IMR-90 (cell line): ENCODE measurements around the gene SLC4A1AP. TPM values are rescaled to one million over a fixed set of nuclear protein-coding genes. Genes with fewer than 3 reads are reported as not detected.

Source experiments
- ATAC-seq: fragments of 200-7000 bp; cut with Tn5 transposase; 2 replicates; pipeline ENCODE4 v1.9.1; 2020; ENCODE audit warnings: low read depth, mild to moderate bottlenecking, moderate library complexity
- BruUV-seq: library from RNA; stranded (reverse); fragments of 400-500 nt; replicated peaks from 2 replicates; lab custom pipeline; 2021; lab: Mats Ljungman, UMichigan
- CTCF ChIA-PET: fragments of 300-600 bp; formaldehyde crosslinking; extraction: SDS; loops from one replicate; lab custom pipeline; 2021; ENCODE audit warnings: antibody characterized with exemption; lab: Yijun Ruan, JAX
- POLR2A ChIA-PET: fragments of 300-600 bp; sonication (Branson Sonifier 250); formaldehyde crosslinking; loops from one replicate; lab custom pipeline; 2022; ENCODE audit warnings: antibody characterized with exemption; ENCODE audit not compliant: unreplicated experiment; lab: Charles Lee
- DNase-seq: peaks from one replicate; pipeline ENCODE4 v3.0.0; 2013
- H2AFZ ChIP-seq: replicated peaks from 2 replicates; pipeline ENCODE3; 2013; ENCODE audit warnings: low read length, mild to moderate bottlenecking; ENCODE audit not compliant: poor library complexity
- H2AK5ac ChIP-seq: 2 replicates; pipeline ENCODE4 v1.6.1; 2013; ENCODE audit warnings: low read depth, low read length, inconsistent platforms
- H2AK9ac ChIP-seq: replicated peaks from 2 replicates; pipeline ENCODE3; 2013; ENCODE audit warnings: mild to moderate bottlenecking, low read depth, low read length, moderate library complexity; ENCODE audit not compliant: poor library complexity
- H2BK120ac ChIP-seq: 2 replicates; pipeline ENCODE4 v1.6.1; 2013; ENCODE audit warnings: low read depth, low read length, inconsistent platforms
- H2BK15ac ChIP-seq: 3 replicates; pipeline ENCODE4 v1.6.1; 2013; ENCODE audit warnings: low read depth, low read length, inconsistent platforms
- H2BK20ac ChIP-seq: 2 replicates; pipeline ENCODE4 v1.6.1; 2013; ENCODE audit warnings: low read depth, mild to moderate bottlenecking, inconsistent platforms, low read length, moderate library complexity
- H2BK5ac ChIP-seq: 2 replicates; pipeline ENCODE4 v1.6.1; 2013; ENCODE audit warnings: mild to moderate bottlenecking, low read depth, low read length, inconsistent platforms; ENCODE audit not compliant: poor library complexity, severe bottlenecking
- H3K14ac ChIP-seq: replicated peaks from 2 replicates; pipeline ENCODE4 v1.6.1; 2013; ENCODE audit warnings: low read depth, low read length, inconsistent platforms
- H3K18ac ChIP-seq: 2 replicates; pipeline ENCODE4 v1.6.1; 2013; ENCODE audit warnings: low read depth, low read length, control low read depth
- H3K23ac ChIP-seq: 2 replicates; pipeline ENCODE4 v1.6.1; 2013; ENCODE audit warnings: low read depth, low read length, inconsistent platforms
- H3K27ac ChIP-seq: 2 replicates; pipeline ENCODE4 v1.5.1; 2013; ENCODE audit warnings: mild to moderate bottlenecking, control low read depth, low read length; ENCODE audit not compliant: insufficient read depth
- H3K27me3 ChIP-seq: 2 replicates; pipeline ENCODE4 v1.6.1; 2013; ENCODE audit warnings: low read length; ENCODE audit not compliant: control insufficient read depth, insufficient read depth
- H3K36me3 ChIP-seq: 2 replicates; pipeline ENCODE4 v1.6.1; 2013; ENCODE audit warnings: low read length, mixed read lengths; ENCODE audit not compliant: control insufficient read depth, insufficient read depth
- H3K4ac ChIP-seq: 2 replicates; pipeline ENCODE4 v1.6.1; 2013; ENCODE audit warnings: low read depth, low read length, inconsistent platforms
- H3K4me1 ChIP-seq: 2 replicates; pipeline ENCODE4 v1.6.1; 2013; ENCODE audit warnings: low read length, mixed read lengths; ENCODE audit not compliant: control insufficient read depth, insufficient read depth
- H3K4me2 ChIP-seq: 2 replicates; pipeline ENCODE4 v1.6.1; 2013; ENCODE audit warnings: low read depth, mild to moderate bottlenecking, control low read depth, low read length, moderate library complexity
- H3K4me3 ChIP-seq: 2 replicates; pipeline ENCODE4 v1.5.1; 2013; ENCODE audit warnings: low read depth, mild to moderate bottlenecking, control low read depth, low read length, moderate library complexity; ENCODE audit not compliant: insufficient read depth
- H3K56ac ChIP-seq: 2 replicates; pipeline ENCODE4 v1.6.1; 2013; ENCODE audit warnings: low read length, inconsistent platforms; ENCODE audit not compliant: insufficient read depth; ENCODE audit errors: extremely low read depth
- H3K79me1 ChIP-seq, 2 experiments: 2 replicates each; pipeline ENCODE4 v1.6.1; 2013; ENCODE audit warnings: low read length in 2 of 2, inconsistent platforms in 1 of 2, low read depth in 1 of 2
- H3K9ac ChIP-seq: 2 replicates; pipeline ENCODE4 v1.6.1; 2013; ENCODE audit warnings: low read depth, low read length, control low read depth
- H3K9me1 ChIP-seq: 2 replicates; pipeline ENCODE4 v1.6.1; 2013; ENCODE audit warnings: low read length, inconsistent platforms; ENCODE audit not compliant: insufficient read depth
- H3K9me3 ChIP-seq: 2 replicates; pipeline ENCODE4 v1.6.1; 2013; ENCODE audit warnings: low read length; ENCODE audit not compliant: control insufficient read depth, insufficient read depth
- H4K20me1 ChIP-seq: 2 replicates; pipeline ENCODE4 v1.6.1; 2013; ENCODE audit warnings: low read length, inconsistent platforms; ENCODE audit not compliant: insufficient read depth
- H4K5ac ChIP-seq: 2 replicates; pipeline ENCODE4 v1.6.1; 2013; ENCODE audit warnings: mild to moderate bottlenecking, low read depth, low read length, control low read depth
- H4K8ac ChIP-seq, 2 experiments: 2 replicates each; pipeline ENCODE4 v1.6.1; 2013; ENCODE audit warnings: low read depth in 2 of 2, low read length in 2 of 2, control low read depth in 1 of 2, inconsistent platforms in 1 of 2
- H4K91ac ChIP-seq: 2 replicates; pipeline ENCODE4 v1.6.1; 2013; ENCODE audit warnings: low read depth, low read length, inconsistent platforms; ENCODE audit not compliant: insufficient read depth
- FOS ChIP-seq: fragments of 150-350 bp; IDR thresholded peaks from 2 replicates; pipeline ENCODE4 v1.6.1; 2016; ENCODE audit warnings: low read depth, low read length
- WGBS, 2 experiments: methylation state at CpG; one replicate each; pipeline versions ENCODE4 v1.1.5 to v1.1.7; 2013; ENCODE audit warnings: missing lambda C conversion rate in 2 of 2; ENCODE audit not compliant: insufficient read length in 1 of 2; ENCODE audit errors: extremely low coverage in 2 of 2; 5-methylcytosine and 5-hydroxymethylcytosine counted together
- dilution Hi-C: fragments of 300-500 bp; cut with HindIII; formaldehyde crosslinking; loops from one replicate; pipeline ENCODE4 v1.14.3; 2018; ENCODE audit warnings: low sequenced_read_pairs; ENCODE audit not compliant: unreplicated experiment
- in situ Hi-C: fragments of 300-500 bp; cut with MboI; formaldehyde crosslinking; loops from 3 replicates; pipeline ENCODE4 v1.14.3; 2019; ENCODE audit warnings: low sequenced_read_pairs, inconsistent platforms, mixed read lengths
- intact Hi-C: fragments of 100-400 bp; cut with micrococcal nuclease; formaldehyde crosslinking; loops from 2 replicates; pipeline ENCODE4 v1.10.0; 2022
- polyA plus RNA-seq, 3 experiments: library from polyadenylated mRNA; depleted of rRNA; stranded (reverse); fragments of >200 nt; gene quantifications; 2 replicates each; pipeline ENCODE4 v1.2.3, GENCODE V29; 2012; ENCODE audit warnings: low replicate concordance in 1 of 3
- total RNA-seq: library from RNA; depleted of rRNA; stranded (reverse); fragments of >200 nt; gene quantifications from 2 replicates; pipeline ENCODE4 v1.2.3, GENCODE V29; 2012
- TF ChIP-seq, protein P1 (sequence below): fragments of 150-350 bp; IDR thresholded peaks from 2 replicates; pipeline ENCODE4 v1.6.1; 2017; ENCODE audit warnings: mild to moderate bottlenecking, antibody characterized with exemption, low read length, low read depth

The SLC4A1AP gene
- total and polyA plus RNA-seq, 2 of the 4 experiments (the other 2 are of a cell fraction): 11.7 to 13.6 TPM

DNA sequence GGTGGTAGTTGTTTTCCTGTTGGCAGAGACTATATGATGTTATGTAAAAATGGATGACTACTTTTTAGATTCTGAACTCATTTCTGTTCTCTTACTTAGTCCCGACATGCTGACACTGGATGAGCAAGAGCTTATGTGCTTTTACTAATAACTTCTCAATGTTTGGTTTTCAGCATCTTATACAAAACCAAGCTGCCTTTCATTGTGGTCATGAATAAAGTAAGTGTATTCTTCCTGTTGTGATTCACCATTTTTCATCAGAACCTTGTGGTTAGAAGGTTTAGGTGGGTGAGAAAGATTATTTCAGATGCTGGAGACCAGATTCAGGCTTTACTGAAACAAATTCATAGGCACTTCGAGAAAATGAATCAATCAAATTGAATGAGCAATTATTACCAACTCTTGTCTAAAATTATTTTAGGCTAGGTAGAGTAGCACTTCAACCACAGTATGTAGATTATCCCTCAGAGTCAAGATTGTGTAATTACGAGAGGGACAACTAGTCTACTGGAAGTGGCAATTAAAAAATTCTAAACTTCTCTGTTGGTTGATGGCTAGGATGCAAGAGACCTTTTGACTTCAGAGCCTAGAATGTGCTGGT lies 25.6 kb upstream of the SLC4A1AP start:
- H4K91ac ChIP-seq: no peak overlapping the region
- no peaks in the 10 kb centered on the region for H3K27me3 ChIP-seq
- no peak overlapping the region for H3K4me2 ChIP-seq
- H3K4ac ChIP-seq: no peak overlapping the region
- in situ Hi-C loops: no loop called here
- DNase-seq (peak; percentile 94), ATAC-seq (peak; percentile 73)
- no TSS peak for BruUV-seq
- no peak overlapping the region for H3K18ac ChIP-seq
- peaks cover 9 to 19% of the 10 kb centered on the region in 2 experiments; a peak in 3 of 4 replicates for H3K79me1 ChIP-seq
- CTCF ChIA-PET: interaction anchor here (0.5 kb wide), 1 partner anchor 230 kb away, joined by 5 read pairs; no protein-coding TSS in a partner anchor
- H4K5ac ChIP-seq: no peak overlapping the region
- no peak overlapping the region for H2BK20ac ChIP-seq
- no peaks in the 10 kb centered on the region for H3K9me1 ChIP-seq
- H3K36me3 ChIP-seq: peaks cover 37% of the 10 kb centered on the region
- peaks cover 4% of the 10 kb centered on the region; the same call in 1 of the 2 replicates for H4K20me1 ChIP-seq
- no peak overlapping the region for H4K8ac ChIP-seq
- intact Hi-C loops: no loop called here
- H3K27ac ChIP-seq: no peak overlapping the region
- dilution Hi-C loops: no loop called here
- no peak overlapping the region for H3K9ac ChIP-seq
- H3K56ac ChIP-seq: no peak overlapping the region
- H2AFZ ChIP-seq: no peak overlapping the region
- H3K4me3 ChIP-seq: no peak overlapping the region
- 0 out of 2 replicates have a peak, but pooled peaks have one; percentile 7 for TF ChIP-seq FOS
- TF ChIP-seq, protein P1, sequence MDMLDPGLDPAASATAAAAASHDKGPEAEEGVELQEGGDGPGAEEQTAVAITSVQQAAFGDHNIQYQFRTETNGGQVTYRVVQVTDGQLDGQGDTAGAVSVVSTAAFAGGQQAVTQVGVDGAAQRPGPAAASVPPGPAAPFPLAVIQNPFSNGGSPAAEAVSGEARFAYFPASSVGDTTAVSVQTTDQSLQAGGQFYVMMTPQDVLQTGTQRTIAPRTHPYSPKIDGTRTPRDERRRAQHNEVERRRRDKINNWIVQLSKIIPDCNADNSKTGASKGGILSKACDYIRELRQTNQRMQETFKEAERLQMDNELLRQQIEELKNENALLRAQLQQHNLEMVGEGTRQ: no peak
- POLR2A ChIA-PET: no interaction called here
- no peak overlapping the region for H3K14ac ChIP-seq
- no peaks in the 10 kb centered on the region for H3K4me1 ChIP-seq
- no CpG with 5 or more reads among the region's 3 CpGs for WGBS, 2 experiments
- H2BK15ac ChIP-seq: no peak overlapping the region
- no peak overlapping the region for H2AK9ac ChIP-seq
- no peaks in the 10 kb centered on the region for H3K9me3 ChIP-seq
- H2BK120ac ChIP-seq: no peak overlapping the region
- H3K23ac ChIP-seq: no peak overlapping the region
- H2BK5ac ChIP-seq: peak overlapping the region; percentile 47
- no peak overlapping the region for H2AK5ac ChIP-seq
